Measurements from ENCODE around the gene NYNRIN. TPM values are rescaled to one million over a fixed set of nuclear protein-coding genes. Genes with fewer than 3 reads are reported as not detected.

The NYNRIN gene
- total RNA-seq, 1 experiment from 2014 or later, result 2.7 TPM

GRCh38 chr14:24437020-24437735, 38.4 kb downstream of the NYNRIN start:
- Histone ChIP-seq H3K4me3 (ENCODE audit: low read length) (no peak overlapping the region), H2AFZ (ENCODE audit: low read length) (no peak overlapping the region), H3K9me3 (ENCODE audit: low read length) (no peaks in the 10 kb centered on the region), H3K27ac (ENCODE audit: low read length) (no peak overlapping the region), H3K9ac (ENCODE audit: low read length) (no peak overlapping the region), H3K9me2 (replicated peaks; ENCODE audit: low read length) (no peaks in the 10 kb centered on the region), H3F3A (ENCODE audit: low read length, unreplicated experiment) (no peaks in the 10 kb centered on the region), H3K4me1 (ENCODE audit: insufficient read depth, low read length) (peaks cover 33% of the 10 kb centered on the region), H3K36me3 (ENCODE audit: low read depth, low read length) (peaks cover 28% of the 10 kb centered on the region), H3K4me2 (ENCODE audit: low read length) (no peak overlapping the region), H3K27me3 (ENCODE audit: low read length) (no peaks in the 10 kb centered on the region), H4K20me1 (ENCODE audit: low read length) (no peaks in the 10 kb centered on the region), H3K79me2 (ENCODE audit: low read length) (peaks cover 23% of the 10 kb centered on the region)
- BruUV-seq (replicated peaks), result no TSS peak
- TF ChIP-seq, protein P1, sequence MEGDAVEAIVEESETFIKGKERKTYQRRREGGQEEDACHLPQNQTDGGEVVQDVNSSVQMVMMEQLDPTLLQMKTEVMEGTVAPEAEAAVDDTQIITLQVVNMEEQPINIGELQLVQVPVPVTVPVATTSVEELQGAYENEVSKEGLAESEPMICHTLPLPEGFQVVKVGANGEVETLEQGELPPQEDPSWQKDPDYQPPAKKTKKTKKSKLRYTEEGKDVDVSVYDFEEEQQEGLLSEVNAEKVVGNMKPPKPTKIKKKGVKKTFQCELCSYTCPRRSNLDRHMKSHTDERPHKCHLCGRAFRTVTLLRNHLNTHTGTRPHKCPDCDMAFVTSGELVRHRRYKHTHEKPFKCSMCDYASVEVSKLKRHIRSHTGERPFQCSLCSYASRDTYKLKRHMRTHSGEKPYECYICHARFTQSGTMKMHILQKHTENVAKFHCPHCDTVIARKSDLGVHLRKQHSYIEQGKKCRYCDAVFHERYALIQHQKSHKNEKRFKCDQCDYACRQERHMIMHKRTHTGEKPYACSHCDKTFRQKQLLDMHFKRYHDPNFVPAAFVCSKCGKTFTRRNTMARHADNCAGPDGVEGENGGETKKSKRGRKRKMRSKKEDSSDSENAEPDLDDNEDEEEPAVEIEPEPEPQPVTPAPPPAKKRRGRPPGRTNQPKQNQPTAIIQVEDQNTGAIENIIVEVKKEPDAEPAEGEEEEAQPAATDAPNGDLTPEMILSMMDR (conservative IDR thresholded peaks at IDR 0.05; ENCODE audit: low read depth, low read length), result peak; percentile 15; the same call in 1 of the 2 replicates
- TF ChIP-seq EZH2 (IDR thresholded peaks at IDR 0.05; ENCODE audit: low read length, unreplicated experiment) (no peak), EZH2phosphoT487 (IDR thresholded peaks at IDR 0.05; ENCODE audit: borderline replicate concordance, low read length) (no peak)
- DNase-seq (no peak), ATAC-seq (no peak)
- ChIA-PET POLR2A (ENCODE audit: unreplicated experiment) (interaction anchor here (0.6 kb wide), 1 partner anchor 106 kb away, joined by 5 read pairs; no protein-coding TSS in a partner anchor), CTCF (interaction anchor here (1.3 kb wide), 1 partner anchor 72 kb away, joined by 8 read pairs; no protein-coding TSS in a partner anchor)
- intact Hi-C loops (cut with micrococcal nuclease), result no loop called here

GRCh38 chr14:24437736-24438067, 38.9 kb downstream of the NYNRIN start:
- DNase-seq, result no peak
- Histone ChIP-seq H3K9me2 (replicated peaks; ENCODE audit: low read length) (no peaks in the 10 kb centered on the region), H3K9me3 (ENCODE audit: low read length) (no peaks in the 10 kb centered on the region), H3K27me3 (ENCODE audit: low read length) (no peaks in the 10 kb centered on the region), H3K36me3 (ENCODE audit: low read depth, low read length) (peaks cover 28% of the 10 kb centered on the region), H4K20me1 (ENCODE audit: low read length) (no peaks in the 10 kb centered on the region), H3K4me3 (ENCODE audit: low read length) (no peak overlapping the region), H3F3A (ENCODE audit: low read length, unreplicated experiment) (no peaks in the 10 kb centered on the region), H3K9ac (ENCODE audit: low read length) (no peak overlapping the region), H3K4me1 (ENCODE audit: insufficient read depth, low read length) (peaks cover 28% of the 10 kb centered on the region), H3K27ac (ENCODE audit: low read length) (no peak overlapping the region), H3K79me2 (ENCODE audit: low read length) (peaks cover 21% of the 10 kb centered on the region), H2AFZ (ENCODE audit: low read length) (no peak overlapping the region), H3K4me2 (ENCODE audit: low read length) (no peak overlapping the region)
- TF ChIP-seq, protein P1 (conservative IDR thresholded peaks at IDR 0.05; ENCODE audit: low read depth, low read length), result no peak
- TF ChIP-seq EZH2 (IDR thresholded peaks at IDR 0.05; ENCODE audit: low read length, unreplicated experiment) (no peak), EZH2phosphoT487 (IDR thresholded peaks at IDR 0.05; ENCODE audit: borderline replicate concordance, low read length) (no peak)
- intact Hi-C loops (cut with micrococcal nuclease), result no loop called here
- ChIA-PET POLR2A (ENCODE audit: unreplicated experiment) (interaction anchor here (0.6 kb wide), 1 partner anchor 107 kb away, joined by 5 read pairs; no protein-coding TSS in a partner anchor), CTCF (no interaction called here)
- no TSS peak for BruUV-seq (replicated peaks)
- ATAC-seq, result no peak

Measured in PC-3 (cell line).